Measurements from ENCODE around the gene GPC6.

Gene GPC6

GRCh38 chr13:94140027-94140426 is 913.4 kb downstream of the GPC6 start:
- H3K4me3 ChIP-seq (ENCODE audit: low read depth, low read length), result no peak overlapping the region
- in situ Hi-C loops (cut with HindIII; ENCODE audit: low sequenced_read_pairs), result no loop called here
- TF ChIP-seq CTCF (IDR thresholded peaks at IDR 0.05; ENCODE audit: low read depth, low read length, missing control alignments), result no peak
- DNase-seq (ENCODE audit: low read depth), result no peak

GRCh38 chr13:94140511-94140910 is 913.9 kb downstream of the GPC6 start:
- DNase-seq (ENCODE audit: low read depth), result no peak
- in situ Hi-C loops (cut with HindIII; ENCODE audit: low sequenced_read_pairs), result no loop called here
- no peak overlapping the region for H3K4me3 ChIP-seq (ENCODE audit: low read depth, low read length)
- TF ChIP-seq CTCF (IDR thresholded peaks at IDR 0.05; ENCODE audit: low read depth, low read length, missing control alignments), result no peak

GRCh38 chr13:94143624-94144350 is 917.2 kb downstream of the GPC6 start:
- H3K4me3 ChIP-seq (ENCODE audit: low read depth, low read length), result no peak overlapping the region
- no peak for TF ChIP-seq CTCF (IDR thresholded peaks at IDR 0.05; ENCODE audit: low read depth, low read length, missing control alignments)
- no peak for DNase-seq (ENCODE audit: low read depth)
- in situ Hi-C loops (cut with HindIII; ENCODE audit: low sequenced_read_pairs), result no loop called here

GRCh38 chr13:94145966-94146365 is 919.4 kb downstream of the GPC6 start:
- no peak for DNase-seq (ENCODE audit: low read depth)
- H3K4me3 ChIP-seq (ENCODE audit: low read depth, low read length), result no peak overlapping the region
- in situ Hi-C loops (cut with HindIII; ENCODE audit: low sequenced_read_pairs), result no loop called here
- TF ChIP-seq CTCF (IDR thresholded peaks at IDR 0.05; ENCODE audit: low read depth, low read length, missing control alignments), result no peak

GRCh38 chr13:94153586-94153985 is 927.0 kb downstream of the GPC6 start:
- no peak for DNase-seq (ENCODE audit: low read depth)
- in situ Hi-C loops (cut with HindIII; ENCODE audit: low sequenced_read_pairs), result no loop called here
- no peak for TF ChIP-seq CTCF (IDR thresholded peaks at IDR 0.05; ENCODE audit: low read depth, low read length, missing control alignments)
- H3K4me3 ChIP-seq (ENCODE audit: low read depth, low read length), result no peak overlapping the region

- peak; percentile 32 for DNase-seq (ENCODE audit: low read depth)
- no peak overlapping the region for H3K4me3 ChIP-seq (ENCODE audit: low read depth, low read length)
- no peak for TF ChIP-seq CTCF (IDR thresholded peaks at IDR 0.05; ENCODE audit: low read depth, low read length, missing control alignments)
- in situ Hi-C loops (cut with HindIII; ENCODE audit: low sequenced_read_pairs), result no loop called here
Observed at GRCh38 chr13:94154367-94154766, 927.8 kb downstream of the GPC6 start.
